ENCODE results near the gene HDAC4.

The HDAC4 gene

GRCh38 chr2:239139566-239139965 lies 261.3 kb downstream of the HDAC4 start:
- DNase-seq (ENCODE audit: low read depth), result no peak

GRCh38 chr2:239139101-239139500 lies 261.7 kb downstream of the HDAC4 start:
- no peak for DNase-seq (ENCODE audit: low read depth)

DNA sequence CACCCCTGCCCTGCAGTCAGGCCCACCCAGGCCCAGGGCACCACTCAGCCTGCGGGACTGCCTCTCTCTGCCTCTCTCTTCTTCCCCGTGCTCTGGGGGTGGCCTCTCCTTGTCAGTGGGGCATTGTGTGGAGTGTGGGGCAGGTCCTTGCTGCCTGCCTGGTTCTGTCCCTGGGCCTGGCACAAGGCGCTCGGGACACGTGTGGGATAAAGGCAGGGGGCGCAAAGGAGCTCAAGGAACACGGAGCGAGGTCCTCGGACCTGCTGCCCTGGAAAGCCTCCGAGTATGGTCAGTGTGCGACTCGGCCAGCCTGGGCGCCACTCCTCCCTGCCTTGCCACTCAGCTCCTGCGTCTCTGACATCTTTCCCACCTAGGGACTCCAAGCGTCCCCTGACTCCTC lies 262.2 kb downstream of the HDAC4 start:
- no peak for DNase-seq (ENCODE audit: low read depth)

DNA sequence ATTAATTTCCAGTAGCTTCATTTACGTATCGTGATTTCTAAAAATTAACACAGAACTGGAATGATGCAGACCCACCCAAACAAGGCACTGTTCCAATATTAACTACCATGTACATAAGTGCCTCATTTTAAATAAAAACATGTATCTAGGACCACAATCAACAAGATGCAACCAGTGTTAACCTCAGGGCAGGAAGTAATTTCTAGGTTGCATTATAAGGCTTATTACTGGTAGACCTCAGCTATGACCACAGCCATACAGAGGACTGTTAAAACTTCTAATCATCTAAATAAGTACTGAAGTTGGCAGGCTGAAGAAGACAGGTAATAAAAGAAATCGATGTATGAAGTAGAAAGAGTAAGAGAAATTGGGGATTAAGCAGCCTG lies 262.9 kb downstream of the HDAC4 start:
- DNase-seq (ENCODE audit: low read depth), result no peak

DNA sequence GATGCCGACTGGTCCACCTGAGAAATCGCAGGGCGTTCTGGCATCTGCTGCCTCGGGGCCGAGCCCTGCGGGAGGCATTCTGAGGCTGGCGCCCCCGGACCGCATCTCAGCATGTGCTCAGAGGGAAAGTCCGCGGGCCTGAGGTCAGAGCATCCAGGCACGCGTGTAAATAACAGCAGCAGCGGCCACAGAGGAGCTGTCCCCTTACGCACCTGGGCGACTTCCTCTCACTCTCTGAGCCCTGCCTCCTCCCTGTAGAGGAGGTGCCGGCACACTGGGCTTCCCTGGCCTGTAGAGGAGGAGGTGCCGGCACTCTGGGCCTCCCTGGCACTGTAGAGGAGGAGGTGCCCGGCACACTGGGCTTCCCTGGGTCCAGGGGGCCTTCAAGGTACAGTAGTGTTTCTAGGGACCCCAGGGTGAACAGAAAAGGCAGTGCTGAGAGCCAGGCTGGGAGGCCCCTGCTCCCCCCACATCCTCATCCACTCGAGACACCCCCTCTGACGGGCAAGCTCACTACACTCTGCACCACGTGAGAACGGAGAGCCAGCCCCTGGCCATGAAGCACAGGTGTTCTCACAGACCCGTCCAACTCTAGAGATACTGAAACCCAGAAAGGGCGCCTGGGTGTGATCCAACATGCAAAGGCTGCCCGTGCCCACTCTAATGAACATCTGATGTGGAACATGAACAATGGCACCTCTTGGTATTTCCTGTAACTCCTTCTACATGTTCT lies 263.5 kb downstream of the HDAC4 start:
- DNase-seq (ENCODE audit: low read depth), result no peak

DNA sequence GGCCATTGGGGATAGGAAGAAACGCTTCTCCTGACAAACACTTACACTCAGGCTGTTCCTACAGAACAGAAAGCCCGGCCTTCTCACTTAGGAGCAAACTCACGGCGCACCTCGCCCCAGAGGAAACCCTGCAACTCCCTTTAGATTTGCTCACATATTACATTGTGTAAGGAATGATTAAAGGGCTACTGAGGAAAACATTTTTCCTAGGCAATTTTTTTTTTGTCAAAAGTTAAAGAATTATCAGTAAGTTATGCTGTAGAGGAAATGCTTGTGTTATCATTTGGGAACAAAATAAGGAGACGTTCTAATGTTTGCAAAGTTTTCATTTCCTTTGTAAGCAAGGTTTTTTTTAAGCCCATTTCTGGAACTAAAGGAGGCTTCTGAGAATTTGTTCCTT lies 264.1 kb downstream of the HDAC4 start:
- DNase-seq (ENCODE audit: low read depth), result no peak

DNA sequence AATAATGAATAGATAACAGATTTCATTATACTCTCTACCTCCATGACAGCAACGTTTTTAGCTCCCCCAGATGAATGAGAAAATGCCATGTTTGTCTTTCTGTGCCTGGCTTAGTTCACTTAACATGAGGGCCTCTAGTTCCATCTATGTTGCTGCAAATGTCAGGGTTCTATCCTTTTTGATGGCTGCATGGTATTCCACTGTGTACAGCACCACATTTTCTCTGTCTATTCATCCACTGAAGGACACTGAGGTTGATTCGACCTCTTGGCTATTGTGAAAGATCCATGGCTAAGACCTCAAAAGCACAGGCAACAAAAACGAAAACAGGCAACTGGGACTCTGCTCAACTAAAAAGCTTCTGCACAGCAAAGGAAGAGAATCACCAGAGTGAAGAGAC lies 264.6 kb downstream of the HDAC4 start:
- DNase-seq (ENCODE audit: low read depth), result no peak

DNA sequence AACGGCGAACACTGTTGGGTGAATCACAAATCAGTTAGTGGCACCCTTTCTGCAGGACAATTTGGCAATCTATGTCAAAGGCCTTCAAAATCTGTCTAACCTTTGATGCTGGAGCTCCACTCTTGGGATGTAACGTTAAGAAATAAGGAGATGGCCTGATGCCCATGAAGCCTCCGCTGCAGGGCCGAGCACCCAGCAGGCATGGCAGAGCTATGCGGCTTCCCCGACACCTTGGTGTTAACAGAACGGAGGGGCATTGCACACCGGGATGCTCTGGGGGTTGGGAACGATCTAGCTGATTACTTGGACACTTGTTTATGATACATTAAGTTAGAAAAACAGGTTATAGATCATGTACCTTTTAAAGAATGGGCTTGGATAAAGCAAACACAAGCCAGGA lies 265.3 kb downstream of the HDAC4 start:
- DNase-seq (ENCODE audit: low read depth), result no peak

GRCh38 chr2:239133945-239134570 lies 266.8 kb downstream of the HDAC4 start:
- DNase-seq (ENCODE audit: low read depth), result no peak

- no peak for DNase-seq (ENCODE audit: low read depth)
Observed at GRCh38 chr2:239132786-239133185, 268.0 kb downstream of the HDAC4 start.

GRCh38 chr2:239132156-239132709 lies 268.6 kb downstream of the HDAC4 start:
- DNase-seq (ENCODE audit: low read depth), result no peak

- no peak for DNase-seq (ENCODE audit: low read depth)
Observed at GRCh38 chr2:239131521-239131920, 269.3 kb downstream of the HDAC4 start.

DNA sequence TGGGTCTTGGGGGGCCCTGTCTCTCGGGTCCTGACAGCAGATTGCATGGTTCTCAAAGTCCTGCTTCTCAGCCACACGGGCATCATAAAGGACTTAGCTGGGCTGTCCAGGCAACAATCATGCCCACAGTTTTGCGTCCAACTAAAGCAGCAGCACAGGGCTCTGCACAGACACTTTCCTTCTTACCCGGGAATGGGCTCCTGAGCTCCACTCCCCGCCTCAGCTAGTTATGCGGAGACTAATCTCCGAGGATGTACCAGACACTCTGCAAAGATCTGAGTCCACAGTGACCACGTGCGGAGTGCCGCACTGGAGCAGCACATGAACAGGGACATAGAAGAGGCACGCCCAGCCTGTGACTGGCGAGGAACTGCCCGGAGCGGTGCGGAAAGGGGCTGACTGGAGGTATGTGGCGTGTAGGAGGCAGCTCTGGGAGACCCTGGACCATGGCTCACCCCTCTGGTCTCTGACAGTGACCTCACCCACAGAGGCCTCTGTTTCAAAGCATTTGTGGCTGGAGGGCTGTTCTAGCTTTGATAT lies 270.0 kb downstream of the HDAC4 start:
- no peak for DNase-seq (ENCODE audit: low read depth)

DNA sequence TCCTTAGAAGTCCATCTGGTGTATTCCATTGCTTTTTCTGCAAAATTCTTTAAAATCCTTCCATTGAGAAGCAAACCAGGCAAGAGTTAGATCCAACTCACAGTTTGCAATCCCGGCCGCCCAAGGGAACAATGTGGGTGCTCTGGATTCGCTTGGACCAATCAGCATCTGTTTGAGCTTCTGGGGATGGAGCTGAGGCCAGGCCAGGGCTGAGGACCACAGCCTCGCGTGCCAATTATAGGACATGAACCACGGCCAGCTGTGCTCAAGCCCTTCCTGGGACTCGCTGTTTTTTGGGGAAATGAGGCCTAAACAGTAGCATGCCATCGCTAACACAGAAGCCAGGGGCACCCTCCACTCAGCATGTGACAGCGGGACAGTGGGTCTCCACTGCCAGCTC lies 270.8 kb downstream of the HDAC4 start:
- DNase-seq (ENCODE audit: low read depth), result no peak

- no peak for DNase-seq (ENCODE audit: low read depth)
Observed at GRCh38 chr2:239129147-239129920, 271.5 kb downstream of the HDAC4 start.

DNA sequence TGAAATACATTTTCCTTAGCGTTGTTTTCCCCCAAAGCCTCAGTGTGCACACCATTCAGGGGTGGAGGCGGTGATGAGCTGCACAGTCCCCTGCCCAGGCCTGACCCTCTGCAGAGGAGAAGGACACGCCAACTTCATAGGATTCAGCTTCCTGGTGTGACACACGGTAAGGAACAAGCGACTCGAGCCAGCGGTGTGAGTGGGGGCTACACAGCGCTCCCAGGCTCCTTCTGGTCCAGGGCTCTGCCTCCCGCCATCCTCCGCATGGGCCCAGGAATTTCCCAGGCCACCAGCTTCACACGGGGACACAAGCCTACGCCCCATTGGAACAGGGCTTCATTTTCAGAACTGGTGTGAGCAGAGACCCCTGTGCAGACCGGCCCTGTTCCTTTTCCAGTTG lies 272.1 kb downstream of the HDAC4 start:
- DNase-seq (ENCODE audit: low read depth), result no peak

GRCh38 chr2:239127513-239127912 lies 273.3 kb downstream of the HDAC4 start:
- no peak for DNase-seq (ENCODE audit: low read depth)

DNA sequence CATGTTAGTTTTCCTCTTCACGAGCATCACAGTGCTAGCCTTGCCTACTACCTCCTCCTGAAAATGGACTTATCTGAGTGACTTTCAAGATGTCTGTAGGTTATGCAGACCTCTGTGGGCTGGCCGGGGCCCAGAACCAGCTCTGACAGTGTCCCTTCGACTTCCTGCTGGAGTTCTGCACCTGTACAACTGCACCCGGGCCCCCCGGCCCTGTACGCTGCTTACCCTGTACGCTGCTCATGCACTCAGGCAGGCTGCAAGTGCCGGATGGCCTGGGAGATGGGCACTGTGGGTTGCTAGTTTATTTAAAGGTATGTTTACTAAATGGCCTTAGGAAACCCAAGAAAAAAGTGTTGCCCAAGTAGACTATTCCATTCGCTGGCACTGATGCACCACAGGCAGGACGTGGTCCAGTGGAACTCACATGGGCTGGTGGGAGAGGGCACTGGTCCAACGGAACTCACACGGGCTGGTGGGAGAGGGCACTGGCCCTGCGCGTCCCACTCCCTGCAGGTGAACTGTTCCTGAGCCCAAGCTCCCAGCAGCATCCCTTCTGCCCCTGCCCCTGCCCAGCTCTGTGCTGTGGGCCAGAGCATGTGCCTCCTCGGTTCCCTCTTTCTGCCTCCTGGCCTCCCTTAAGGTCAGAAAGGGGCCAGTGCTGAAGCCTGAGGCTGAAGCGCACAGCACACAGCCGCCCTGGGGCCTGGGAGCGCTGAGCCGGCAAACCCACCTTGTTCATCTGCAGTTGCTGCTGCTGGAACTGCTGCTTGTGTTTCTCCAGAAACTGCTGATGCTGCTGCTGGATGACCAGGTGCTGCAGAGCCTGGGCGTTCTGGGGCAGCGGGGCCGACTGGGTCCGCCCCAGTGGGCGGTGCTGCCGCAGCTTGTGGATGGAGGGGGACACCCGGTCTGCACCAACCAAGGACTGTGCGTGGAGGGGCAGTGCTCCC lies 274.8 kb downstream of the HDAC4 start:
- DNase-seq (ENCODE audit: low read depth), result no peak

- no peak for DNase-seq (ENCODE audit: low read depth)
Observed at GRCh38 chr2:239124152-239124899, 276.5 kb downstream of the HDAC4 start.

DNA sequence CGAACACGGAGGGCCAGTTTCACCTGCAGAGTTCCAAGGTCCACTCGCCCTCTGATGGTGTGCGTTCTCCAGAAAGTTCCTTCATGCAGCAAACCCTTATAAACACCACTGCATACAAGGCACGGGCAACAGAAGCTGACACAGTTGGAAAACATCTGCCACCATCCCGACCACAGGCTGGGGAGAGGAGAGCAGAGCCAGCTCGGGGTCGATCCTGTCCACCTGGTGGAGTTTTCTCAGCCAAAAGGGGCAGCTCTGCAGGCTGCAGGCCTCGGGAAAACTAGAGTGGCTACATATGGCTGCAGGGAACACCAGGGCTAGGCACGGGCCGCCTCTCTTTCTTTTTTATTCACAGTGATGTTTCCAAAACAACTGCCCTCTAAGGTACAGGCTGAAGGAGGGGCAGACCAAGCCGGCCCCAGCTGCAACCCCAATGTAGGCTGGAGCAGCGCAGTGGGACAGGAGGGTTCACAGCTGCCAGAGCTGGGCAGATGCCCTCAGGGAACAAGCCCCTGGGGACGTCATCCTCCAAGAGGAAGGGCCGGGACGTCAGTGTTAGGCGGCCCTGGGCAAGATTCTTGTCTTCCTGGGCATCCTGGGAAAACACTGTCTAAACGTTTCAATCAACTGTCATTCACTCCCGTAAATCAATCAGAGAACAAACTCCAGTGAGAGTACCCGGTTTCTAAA lies 278.3 kb downstream of the HDAC4 start:
- DNase-seq (ENCODE audit: low read depth), result no peak
